Stimulated activated naive CD8-positive, alpha-beta T cell treated with anti-CD3 and anti-CD28 coated beads, Interleukin-15, Interleukin-2, amounts not matched to agents 100 U/mL and 50 U/mL, for 24 hours (primary cell): ENCODE results near the gene FBXL19.
A peak's percentile ranks its signal among the peaks of the same experiment; 100 is the strongest.

Experiments used
- ATAC-seq: fragments of 150-1000 bp; cut with Tn5 transposase; one replicate; pipeline ENCODE4 v1.10.0; 2021
- DNase-seq: peaks from one replicate; pipeline ENCODE4 v3.0.0; 2021

FBXL19 gene

DNA sequence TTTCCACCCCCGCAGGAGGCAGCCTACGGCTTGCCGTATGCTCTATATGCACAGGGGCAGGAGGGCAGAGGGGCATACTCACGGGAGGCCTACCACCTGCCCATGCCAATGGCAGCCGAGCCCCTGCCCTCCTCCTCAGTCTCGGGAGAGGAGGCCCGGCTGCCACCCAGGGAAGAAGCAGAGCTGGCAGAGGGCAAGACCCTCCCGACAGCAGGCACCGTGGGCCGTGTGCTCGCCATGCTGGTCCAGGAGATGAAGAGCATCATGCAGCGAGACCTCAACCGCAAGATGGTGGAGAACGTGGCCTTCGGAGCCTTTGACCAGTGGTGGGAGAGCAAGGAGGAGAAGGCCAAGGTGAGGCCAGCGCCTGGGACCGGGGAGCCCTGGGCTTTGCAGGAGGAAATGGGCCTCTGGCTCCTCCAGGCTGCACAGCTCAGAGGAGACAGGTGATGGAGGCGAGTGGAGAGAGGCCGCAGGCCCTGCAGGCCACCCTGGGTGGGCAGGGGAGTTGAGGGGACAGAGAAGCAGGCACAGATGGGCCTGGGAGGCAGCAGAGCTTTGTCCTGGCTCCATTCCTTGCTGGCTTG is 42.8 kb downstream of the FBXL19 start:
- no peak for DNase-seq
- no peak for ATAC-seq

DNA sequence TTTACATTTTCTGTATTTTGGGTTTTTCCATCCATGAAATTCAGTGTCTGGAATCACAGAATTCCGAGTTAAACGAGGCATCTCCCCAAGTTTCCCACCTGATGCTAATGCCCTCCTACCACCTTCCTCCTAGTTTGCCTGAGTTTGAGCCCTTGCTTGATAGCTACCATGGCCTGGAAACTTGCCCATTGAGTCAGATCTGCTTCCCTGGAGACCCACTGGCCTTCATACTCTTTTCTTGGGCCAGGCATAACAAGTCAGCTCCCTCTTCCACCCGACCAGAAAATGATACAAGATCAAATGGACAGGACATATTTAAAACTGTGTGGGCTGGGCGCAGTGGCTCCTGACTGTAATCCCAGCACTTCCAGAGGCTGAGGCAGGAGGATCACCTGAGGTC is 44.4 kb downstream of the FBXL19 start:
- DNase-seq (no peak), ATAC-seq (no peak)

DNA sequence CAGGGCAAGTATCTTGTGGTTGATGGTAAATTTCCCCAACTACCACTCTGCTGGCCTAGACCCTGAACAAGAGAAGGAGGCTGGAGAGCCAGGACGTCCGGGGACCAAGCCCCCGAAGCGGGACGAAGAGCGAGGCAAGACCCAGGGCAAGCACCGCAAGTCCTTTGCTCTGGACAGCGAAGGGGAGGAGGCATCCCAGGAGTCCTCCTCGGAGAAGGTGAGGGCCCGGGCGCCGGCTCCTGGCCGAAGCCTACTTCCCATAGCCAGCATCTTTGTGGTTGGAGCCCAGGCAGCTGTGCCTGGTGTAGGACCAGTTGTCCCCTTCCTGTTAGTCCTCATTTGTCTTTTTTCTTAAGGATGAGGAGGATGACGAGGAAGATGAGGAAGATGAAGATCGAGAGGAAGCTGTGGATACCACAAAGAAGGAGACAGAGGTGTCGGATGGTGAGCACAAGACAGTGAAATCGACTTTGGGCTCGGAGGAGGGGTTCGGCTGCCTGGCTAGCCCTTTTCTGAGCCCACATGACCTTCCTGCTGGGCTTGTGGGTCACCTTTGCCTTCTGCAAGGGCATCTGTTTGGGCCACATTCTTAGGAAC is 46.0 kb downstream of the FBXL19 start:
- no peak for ATAC-seq
- no peak for DNase-seq

DNA sequence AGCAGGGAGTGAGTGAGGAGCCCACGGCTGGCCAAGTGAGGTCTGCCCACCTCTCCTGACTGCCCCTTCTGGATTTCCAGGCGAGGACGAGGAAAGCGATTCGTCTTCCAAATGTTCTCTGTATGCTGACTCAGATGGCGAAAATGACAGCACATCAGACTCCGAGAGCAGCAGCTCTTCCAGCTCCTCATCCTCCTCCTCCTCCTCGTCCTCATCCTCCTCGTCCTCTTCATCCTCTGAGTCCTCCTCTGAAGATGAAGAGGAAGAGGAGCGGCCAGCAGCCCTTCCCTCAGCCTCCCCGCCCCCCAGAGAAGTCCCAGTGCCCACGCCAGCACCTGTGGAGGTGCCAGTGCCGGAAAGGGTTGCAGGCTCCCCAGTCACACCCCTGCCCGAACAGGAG is 47.9 kb downstream of the FBXL19 start:
- DNase-seq = no peak
- no peak for ATAC-seq

DNA sequence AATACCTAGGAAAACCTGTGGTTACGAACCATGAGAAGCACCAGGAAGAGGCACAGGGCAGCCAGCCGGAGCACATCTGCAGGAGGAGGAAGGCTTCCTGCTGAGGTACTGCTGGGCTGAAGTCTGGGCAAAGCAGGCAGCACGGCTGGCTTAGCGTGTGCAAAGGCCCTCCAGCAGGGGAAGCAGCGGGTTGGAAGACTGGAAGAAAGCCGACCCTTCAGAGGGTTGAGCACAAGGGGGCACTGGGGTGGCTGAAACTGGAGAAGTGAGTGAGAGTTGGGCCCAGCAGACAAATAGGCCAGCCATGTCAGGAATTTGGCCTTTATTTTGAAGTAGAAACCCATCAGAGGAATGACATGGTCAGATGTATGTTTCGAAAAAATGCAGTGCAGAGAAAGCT is 49.5 kb downstream of the FBXL19 start:
- DNase-seq (no peak), ATAC-seq (no peak)

DNA sequence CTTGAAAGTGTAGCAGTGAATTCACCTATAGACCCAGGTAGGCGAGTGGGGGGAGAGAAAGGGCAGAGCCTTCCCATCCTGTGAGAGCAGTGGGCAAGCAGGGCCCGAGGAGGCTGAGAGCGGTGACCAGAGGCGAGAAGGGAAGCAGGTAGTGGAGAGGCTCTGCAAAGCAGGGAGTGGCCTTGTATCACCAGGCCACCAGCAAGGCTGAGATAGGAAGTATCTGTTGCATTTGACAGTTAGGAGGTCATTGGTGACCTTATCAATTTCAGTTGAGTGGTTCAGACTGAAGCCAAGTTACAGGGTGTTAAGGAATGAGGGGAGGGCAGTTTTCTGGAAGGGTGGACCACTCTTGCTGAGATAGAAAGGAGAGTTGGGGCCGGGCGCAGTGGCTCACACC is 51.0 kb downstream of the FBXL19 start:
- DNase-seq (no peak), ATAC-seq (no peak)

DNA sequence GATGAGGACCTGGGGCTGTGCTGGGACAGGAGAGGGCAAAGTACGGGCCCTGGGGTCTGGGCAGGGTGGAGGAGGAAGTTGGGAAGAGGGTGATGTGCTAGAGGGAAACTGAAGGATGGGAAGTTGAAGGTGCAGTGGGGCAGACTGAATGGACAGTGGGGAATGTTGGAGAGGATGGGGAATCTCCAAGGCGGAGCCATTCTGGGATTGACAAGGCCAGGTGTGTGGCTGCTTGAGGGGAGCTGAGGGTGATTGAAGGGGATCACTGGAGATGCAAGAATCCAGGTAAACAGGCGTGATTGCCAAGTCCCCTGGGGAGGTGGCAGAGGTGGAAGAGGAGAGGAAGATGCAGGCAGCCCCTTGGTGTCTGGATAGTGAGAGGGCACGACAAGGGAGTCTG is 53.1 kb downstream of the FBXL19 start:
- no peak for DNase-seq
- ATAC-seq = no peak

DNA sequence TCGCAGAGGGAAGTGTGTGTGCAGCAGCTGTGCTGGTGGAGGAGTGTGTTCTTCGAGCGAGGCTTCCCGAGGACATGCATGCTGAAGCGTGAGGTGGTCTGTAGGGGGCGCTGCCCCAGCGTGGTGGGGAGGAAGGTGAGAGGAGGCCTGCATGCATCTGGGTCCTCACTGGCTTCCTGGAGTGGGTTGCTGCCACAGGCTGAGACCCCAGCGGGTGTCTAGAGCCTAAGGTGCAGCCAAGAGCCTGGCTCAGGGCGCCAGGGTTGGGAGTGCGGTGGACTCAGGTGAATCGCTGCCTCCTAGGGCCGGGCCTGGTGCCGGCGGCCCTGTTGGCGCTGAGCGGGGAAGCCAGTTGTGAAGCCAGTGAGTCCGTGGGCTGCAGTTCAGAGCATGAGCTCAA is 54.1 kb downstream of the FBXL19 start:
- DNase-seq (peak; percentile 40), ATAC-seq (no peak)

DNA sequence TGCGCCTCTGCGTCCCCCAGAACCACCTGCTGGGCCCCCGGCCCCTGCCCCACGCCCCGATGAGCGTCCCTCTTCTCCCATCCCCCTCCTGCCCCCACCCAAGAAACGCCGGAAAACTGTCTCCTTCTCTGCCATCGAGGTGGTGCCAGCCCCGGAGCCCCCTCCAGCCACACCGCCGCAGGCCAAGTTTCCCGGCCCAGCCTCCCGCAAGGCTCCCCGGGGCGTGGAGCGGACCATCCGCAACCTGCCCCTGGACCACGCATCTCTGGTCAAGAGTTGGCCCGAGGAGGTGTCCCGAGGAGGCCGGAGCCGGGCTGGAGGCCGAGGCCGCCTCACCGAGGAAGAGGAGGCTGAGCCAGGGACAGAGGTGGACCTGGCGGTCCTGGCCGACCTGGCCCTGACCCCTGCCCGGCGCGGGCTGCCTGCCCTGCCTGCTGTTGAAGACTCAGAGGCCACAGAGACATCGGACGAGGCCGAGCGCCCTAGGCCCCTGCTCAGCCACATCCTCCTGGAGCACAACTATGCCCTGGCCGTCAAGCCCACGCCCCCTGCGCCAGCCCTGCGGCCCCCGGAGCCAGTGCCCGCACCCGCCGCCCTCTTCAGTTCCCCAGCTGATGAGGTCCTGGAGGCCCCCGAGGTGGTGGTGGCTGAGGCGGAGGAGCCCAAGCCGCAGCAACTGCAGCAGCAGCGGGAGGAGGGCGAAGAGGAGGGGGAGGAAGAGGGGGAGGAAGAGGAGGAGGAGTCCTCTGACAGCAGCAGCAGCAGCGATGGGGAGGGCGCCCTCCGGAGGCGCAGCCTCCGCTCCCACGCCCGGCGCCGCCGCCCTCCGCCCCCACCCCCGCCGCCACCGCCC is 56.0 kb downstream of the FBXL19 start:
- DNase-seq (no peak), ATAC-seq (no peak)

DNA sequence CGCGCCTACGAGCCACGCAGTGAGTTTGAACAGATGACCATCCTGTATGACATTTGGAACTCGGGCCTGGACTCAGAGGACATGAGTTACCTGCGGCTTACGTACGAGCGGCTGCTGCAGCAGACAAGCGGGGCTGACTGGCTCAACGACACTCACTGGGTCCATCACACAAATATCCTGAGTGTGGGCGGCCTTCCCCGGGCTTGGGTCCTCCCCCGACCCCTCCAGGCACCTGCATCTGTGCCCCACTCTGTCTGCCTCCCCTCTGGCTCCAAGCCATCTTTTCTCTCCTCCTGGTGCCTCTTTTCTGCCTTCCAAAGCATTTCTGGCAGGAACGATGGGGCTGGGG is 56.6 kb downstream of the FBXL19 start:
- ATAC-seq (no peak), DNase-seq (no peak)

DNA sequence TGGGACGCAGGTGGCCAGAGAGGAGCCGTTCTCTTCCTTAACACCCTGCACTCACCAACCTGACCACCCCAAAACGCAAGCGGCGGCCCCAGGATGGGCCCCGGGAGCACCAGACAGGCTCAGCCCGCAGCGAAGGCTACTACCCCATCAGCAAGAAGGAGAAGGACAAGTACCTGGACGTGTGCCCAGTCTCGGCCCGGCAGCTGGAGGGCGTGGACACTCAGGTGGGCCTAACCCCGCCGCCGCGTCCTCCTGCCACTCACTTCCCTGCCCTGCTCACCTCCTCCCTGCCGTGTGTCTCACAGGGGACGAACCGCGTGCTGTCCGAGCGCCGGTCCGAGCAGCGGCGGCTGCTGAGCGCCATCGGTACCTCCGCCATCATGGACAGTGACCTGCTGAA is 57.1 kb downstream of the FBXL19 start:
- ATAC-seq (no peak), DNase-seq (no peak)

DNA sequence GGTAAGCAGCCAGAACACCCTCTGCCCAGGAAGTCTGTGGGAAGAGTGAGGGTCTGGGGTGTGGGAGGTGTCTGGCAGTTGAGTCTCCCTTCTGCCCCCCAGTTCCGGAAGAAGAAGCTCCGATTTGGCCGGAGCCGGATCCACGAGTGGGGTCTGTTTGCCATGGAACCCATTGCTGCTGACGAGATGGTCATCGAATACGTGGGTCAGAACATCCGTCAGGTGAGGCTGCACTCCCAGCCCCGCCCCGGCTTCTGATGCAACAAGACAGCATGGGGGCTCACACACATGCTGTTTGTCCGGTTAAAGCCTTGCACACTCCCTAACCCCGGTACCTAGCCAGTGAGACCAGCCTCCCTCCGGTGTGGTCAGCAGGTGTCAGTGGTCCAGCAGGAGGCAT is 57.6 kb downstream of the FBXL19 start:
- ATAC-seq (no peak), DNase-seq (no peak)

DNA sequence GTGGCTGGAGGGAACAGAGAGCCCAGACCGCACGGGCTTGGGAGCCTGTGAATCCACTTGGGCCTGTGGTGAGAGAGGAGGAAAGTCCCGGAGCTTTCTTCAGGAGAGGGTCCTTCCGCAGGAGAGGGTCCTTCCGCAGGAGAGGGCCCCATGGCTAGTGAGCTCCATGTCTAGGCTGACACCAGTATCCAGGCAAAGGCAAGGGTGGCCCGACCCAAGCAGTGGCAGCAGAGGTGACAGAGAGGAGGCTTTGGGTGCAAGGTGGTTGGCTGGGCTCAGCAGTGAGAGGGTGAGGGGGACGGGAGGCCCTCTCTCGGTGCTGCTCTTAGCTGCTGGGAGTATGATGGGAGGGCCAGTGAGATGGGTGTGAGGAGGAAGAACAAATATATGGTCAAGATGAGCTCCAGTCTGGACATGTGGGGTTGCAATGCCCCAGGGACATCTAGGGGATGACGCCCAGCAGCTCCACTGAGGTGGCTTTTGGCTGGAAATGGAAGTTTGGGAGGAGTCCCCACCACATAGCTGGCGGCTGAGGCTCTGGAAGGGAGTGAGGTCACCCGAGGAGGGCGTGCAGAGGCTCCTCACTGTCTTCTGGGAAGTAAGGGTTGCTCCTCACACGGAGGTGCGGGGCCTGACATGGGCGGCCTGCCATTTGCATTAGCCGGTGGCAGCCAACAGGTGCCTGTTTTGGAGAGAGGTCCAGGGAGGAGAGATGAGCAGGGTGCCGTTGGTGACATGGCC is 59.3 kb downstream of the FBXL19 start:
- DNase-seq (no peak), ATAC-seq (no peak)

DNA sequence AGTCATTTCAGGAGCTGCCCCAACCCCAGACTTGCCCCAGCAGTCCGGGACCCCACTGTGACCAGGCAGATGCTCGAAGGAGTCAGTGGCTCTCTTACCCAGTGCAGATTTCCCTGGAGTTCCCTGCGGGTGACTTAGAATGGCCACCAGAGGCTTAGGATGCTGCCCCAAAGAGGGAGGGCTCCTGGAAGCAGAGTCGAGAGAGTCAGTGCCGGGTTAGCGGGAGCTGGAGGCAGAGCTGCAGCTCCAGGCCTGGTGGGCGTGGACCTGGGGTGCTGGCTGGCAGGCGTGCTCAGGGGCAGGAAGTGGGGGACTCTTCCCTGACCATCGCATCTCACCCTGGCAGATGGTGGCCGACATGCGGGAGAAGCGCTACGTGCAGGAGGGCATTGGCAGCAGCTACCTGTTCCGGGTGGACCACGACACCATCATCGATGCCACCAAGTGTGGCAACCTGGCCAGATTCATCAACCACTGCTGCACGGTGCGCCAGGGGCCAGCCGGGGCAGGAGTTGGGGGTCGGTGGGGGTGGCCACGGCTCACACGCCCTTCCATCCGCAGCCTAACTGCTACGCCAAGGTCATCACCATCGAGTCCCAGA is 60.0 kb downstream of the FBXL19 start:
- no peak for DNase-seq
- no peak for ATAC-seq

DNA sequence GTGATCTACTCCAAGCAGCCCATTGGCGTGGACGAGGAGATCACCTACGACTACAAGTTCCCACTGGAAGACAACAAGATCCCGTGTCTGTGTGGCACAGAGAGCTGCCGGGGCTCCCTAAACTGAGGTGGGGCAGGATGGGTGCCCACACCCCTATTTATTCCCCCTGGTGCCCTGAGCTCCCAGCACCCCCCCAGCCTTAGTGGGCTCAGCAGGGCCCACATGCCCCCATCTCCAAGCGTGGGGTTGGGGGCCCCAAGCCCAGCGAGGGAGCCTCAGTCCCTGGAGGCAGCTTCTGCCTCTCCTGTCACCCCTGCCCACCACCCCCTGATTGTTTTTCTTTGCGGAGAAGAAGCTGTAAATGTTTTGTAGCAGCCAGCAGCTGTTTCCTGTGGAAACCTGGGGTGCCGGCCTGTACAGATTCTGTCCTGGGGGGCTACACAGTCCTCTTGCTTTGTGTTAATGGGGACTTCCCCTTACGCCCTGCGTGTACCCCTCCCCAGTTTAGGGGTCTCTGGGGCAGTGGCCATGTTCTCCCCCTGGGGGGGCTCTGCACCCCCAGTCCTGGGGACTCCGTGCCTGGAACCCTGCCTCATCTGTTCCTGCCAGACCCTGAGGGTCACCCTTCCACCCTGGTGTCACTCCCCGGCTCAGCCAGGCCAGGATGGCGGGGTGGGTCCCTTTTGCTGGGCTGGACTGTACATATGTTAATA is 60.7 kb downstream of the FBXL19 start:
- no peak for DNase-seq
- ATAC-seq = no peak

DNA sequence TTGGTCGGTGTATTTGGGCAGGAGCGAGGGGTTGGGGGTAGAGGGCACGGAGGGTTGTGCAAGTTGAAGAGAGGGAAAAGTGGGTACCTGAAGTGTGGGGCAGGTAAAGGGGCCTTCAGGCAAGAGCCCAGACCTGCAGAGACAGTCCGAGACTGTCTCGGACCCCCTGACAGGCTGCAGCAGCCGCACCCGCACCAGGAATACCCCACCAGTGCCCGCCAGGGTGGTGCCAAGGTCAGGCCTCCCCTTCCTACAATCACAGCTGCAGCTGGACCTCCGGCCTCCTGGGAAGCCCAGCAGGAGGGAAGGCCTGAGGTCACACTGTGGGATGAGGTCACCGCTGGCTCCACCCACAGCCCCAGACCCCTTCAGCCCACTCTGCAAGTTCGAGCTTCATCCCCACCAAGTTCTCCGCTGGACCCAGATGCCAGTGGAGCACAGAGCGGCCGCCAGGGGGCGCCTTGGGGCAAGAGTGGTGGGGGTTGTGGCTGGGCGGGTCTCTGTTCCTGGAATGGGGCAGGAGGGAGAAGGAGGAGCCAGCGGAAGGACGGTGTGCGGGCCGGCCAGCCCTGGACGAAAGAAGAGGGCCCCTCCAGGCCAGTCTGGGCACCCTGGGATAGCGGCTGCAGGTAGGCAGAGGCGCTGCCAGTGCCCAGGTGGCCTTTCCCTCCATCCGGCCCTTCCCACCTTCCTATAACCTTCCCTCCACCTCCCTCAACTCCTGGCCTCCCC is 61.5 kb downstream of the FBXL19 start, which contains the start of gene HSD3B7:
Gene HSD3B7, plus strand, starts transcription at position 539 of the 732 bp plus-strand sequence. CDS start 452 bp downstream, outside the sequence.
- peak; percentile 78 for ATAC-seq
- DNase-seq = peak; percentile 92

DNA sequence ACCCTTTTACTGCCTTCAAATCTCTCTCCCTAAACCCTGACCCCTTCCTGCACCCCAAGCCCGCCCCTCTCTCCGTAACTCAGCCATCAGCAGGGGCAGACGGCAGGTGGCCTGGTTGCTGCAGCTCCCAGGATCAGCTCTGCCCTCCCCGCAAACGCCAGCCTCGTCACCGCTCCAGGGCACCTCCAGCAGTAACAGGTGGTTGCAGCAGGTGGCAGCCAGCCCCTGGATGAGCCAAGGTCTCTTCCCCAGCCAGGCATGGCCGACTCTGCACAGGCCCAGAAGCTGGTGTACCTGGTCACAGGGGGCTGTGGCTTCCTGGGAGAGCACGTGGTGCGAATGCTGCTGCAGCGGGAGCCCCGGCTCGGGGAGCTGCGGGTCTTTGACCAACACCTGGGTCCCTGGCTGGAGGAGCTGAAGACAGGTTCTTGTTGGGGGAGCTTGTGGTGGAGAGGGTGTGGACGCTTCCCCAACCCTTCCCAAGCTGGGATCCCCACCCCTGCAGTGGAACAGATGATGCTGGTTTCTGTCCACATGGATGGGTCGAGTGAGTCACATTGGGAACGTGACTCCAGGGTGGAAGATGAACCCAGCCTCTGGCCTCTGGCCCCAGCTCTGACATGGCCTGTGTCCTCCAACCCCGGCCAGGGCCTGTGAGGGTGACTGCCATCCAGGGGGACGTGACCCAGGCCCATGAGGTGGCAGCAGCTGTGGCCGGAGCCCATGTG is 62.2 kb downstream of the FBXL19 start:
- no peak for ATAC-seq
- no peak for DNase-seq

DNA sequence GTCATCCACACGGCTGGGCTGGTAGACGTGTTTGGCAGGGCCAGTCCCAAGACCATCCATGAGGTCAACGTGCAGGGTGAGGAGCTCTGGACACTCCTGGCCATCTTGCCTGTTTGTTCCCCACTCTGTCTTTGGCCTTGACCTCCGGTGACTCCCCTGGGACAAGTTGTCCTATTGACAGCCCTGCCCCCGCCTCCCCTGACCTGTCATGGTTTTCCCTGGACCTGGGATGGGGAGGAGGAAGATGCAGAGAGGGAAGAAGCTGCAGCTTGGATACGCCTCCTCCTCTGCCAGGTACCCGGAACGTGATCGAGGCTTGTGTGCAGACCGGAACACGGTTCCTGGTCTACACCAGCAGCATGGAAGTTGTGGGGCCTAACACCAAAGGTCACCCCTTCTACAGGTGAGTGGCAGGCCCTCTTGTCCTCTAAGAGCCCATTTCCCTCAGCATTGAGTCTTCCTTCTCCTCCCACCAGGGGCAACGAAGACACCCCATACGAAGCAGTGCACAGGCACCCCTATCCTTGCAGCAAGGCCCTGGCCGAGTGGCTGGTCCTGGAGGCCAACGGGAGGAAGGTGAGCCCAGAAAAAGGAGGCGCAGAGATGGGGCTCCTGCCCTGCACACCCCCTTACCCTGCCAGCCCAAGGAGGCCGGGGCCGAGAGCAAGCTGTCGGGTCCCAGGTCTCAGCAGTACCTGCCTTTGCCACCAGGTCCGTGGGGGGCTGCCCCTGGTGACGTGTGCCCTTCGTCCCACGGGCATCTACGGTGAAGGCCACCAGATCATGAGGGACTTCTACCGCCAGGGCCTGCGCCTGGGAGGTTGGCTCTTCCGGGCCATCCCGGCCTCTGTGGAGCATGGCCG is 63.0 kb downstream of the FBXL19 start:
- ATAC-seq = no peak
- no peak for DNase-seq

DNA sequence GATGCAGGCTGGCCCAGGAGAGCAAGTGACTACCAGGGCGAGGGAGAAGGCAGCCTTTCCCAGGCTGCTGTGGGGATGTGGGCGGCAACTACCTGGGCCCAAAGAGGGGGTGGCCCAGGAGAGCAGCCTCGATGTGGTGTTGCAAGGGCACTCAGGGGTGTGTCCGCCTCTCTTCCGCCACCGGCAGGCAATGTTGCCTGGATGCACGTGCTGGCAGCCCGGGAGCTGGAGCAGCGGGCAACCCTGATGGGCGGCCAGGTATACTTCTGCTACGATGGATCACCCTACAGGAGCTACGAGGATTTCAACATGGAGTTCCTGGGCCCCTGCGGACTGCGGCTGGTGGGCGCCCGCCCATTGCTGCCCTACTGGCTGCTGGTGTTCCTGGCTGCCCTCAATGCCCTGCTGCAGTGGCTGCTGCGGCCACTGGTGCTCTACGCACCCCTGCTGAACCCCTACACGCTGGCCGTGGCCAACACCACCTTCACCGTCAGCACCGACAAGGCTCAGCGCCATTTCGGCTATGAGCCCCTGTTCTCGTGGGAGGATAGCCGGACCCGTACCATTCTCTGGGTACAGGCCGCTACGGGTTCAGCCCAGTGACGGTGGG is 64.3 kb downstream of the FBXL19 start:
- no peak for ATAC-seq
- no peak for DNase-seq
